Measurements from ENCODE around the gene HPF1. TPM values are rescaled to one million over a fixed set of nuclear protein-coding genes. Genes with fewer than 3 reads are reported as not detected.
A peak's percentile ranks its signal among the peaks of the same experiment; 100 is the strongest.

HPF1 gene
- total and polyA plus RNA-seq, 2 of the 13 experiments (the other 11 are each of a cell fraction or from before 2014, with no cell fraction given), result 5.1 to 14.8 TPM

DNA sequence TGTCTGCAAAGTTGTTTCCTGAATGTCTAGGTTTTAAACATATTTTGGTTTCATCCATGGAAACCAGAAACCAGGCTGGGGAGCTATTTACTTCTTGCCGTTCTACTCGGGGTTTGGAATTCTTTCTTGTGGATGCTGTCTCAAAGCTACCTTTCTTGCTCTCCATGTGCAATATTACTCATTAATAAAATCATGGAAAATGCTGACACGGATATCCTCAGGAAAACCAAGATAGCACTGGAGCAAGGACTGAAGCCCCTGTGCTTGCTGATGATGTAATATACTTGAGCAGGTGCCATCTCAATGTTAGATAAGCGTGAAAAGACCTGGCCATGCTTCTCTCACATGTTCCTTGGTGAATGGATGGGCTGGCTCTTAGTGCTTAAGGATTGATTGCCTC lies 41.5 kb upstream of the HPF1 start:
- BruUV-seq (replicated peaks), result no TSS peak
- Histone ChIP-seq H3K9me3 (ENCODE audit: low read length) (no peaks in the 10 kb centered on the region), H3K27me3 (ENCODE audit: control insufficient read depth in 1 of 2, insufficient read depth in 2 of 2, low read length in 2 of 2) (peaks cover 0 to 4% of the 10 kb centered on the region in 2 experiments; a peak in 1 of 5 replicates), H3K4me2 (ENCODE audit: low read depth, low read length) (no peak overlapping the region), H3K4me3 (replicated peaks in 1 of 3; ENCODE audit: insufficient read depth in 1 of 3, low read depth in 2 of 3, low read length in 3 of 3) (no peak overlapping the region), H3K27ac (ENCODE audit: extremely low read length, insufficient read depth, low read length) (no peak overlapping the region), H4K20me1 (ENCODE audit: insufficient read depth, low read length) (no peaks in the 10 kb centered on the region), H3K79me2 (ENCODE audit: insufficient read depth, low read length) (no peaks in the 10 kb centered on the region), H3K36me3 (replicated peaks in 1 of 2; ENCODE audit: control insufficient read depth in 1 of 2, insufficient read depth in 2 of 2, low read length in 2 of 2) (no peaks in the 10 kb centered on the region), H3K9ac (ENCODE audit: insufficient read depth, low read depth, low read length) (no peak overlapping the region), H2AFZ (ENCODE audit: low read length) (no peak overlapping the region), H3K4me1 (ENCODE audit: insufficient read depth, low read length) (no peaks in the 10 kb centered on the region)
- ATAC-seq (no peak), FAIRE-seq (no peak), DNase-seq (ENCODE audit: low spot score) (no peak)
- TF ChIP-seq MAFK (conservative IDR thresholded peaks at IDR 0.05 in 1 of 2, IDR thresholded peaks at IDR 0.05 in 1 of 2; ENCODE audit: low read length in 2 of 2), result peak in 1 of 2 experiments; percentile 53; a peak in 3 of 4 replicates
- TF ChIP-seq ZNF614 (CRISPR knock-in tag; IDR thresholded peaks at IDR 0.05; ENCODE audit: borderline replicate concordance), result no peak
- 26% methylated on average over 4 of the region's 4 CpGs for WGBS (ENCODE audit: low lambda C conversion rate)
- in situ Hi-C loops (cut with HindIII; ENCODE audit: extremely low pct_ligation_motif_present, low pct_unique_long_range_greater_than_20kb) (no loop called here), intact Hi-C loops (cut with micrococcal nuclease; ENCODE audit: unreplicated experiment) (no loop called here)
- POLR2A ChIA-PET, result no interaction called here
- CTCF ChIA-PET (ENCODE audit: low intra/inter-chr PET ratio, low total read pairs), result no interaction called here

- ATAC-seq, result no peak
Observed at GRCh38 chr4:169795585-169795984, 37.8 kb upstream of the HPF1 start.

More at GRCh38 chr4:169795585-169795984, 37.8 kb upstream of the HPF1 start:
- TF ChIP-seq CREB1 (IDR thresholded peaks at IDR 0.05), result peak; percentile 72
- TF ChIP-seq CREB1 (CRISPR knock-in tag; IDR thresholded peaks at IDR 0.05), result no peak
- TF ChIP-seq TCF7 (IDR thresholded peaks at IDR 0.05; ENCODE audit: low read depth), result no peak
- TF ChIP-seq ATF7 (IDR thresholded peaks at IDR 0.05), result peak; percentile 98
- no peak for TF ChIP-seq ATF7 (CRISPR knock-in tag; IDR thresholded peaks at IDR 0.05)
- TF ChIP-seq TEAD3 (CRISPR knock-in tag; optimal IDR thresholded peaks at IDR 0.05; ENCODE audit: borderline replicate concordance), result peak; percentile 53
- no peaks in the 10 kb centered on the region for H3K79me2 ChIP-seq (ENCODE audit: insufficient read depth, low read length)
- H3K9ac ChIP-seq (ENCODE audit: insufficient read depth, low read depth, low read length), result no peak overlapping the region
- 6% methylated on average over 4 of the region's 4 CpGs for WGBS (ENCODE audit: low lambda C conversion rate)
- intact Hi-C loops (cut with micrococcal nuclease; ENCODE audit: unreplicated experiment), result no loop called here
- in situ Hi-C loops (cut with HindIII; ENCODE audit: extremely low pct_ligation_motif_present, low pct_unique_long_range_greater_than_20kb), result no loop called here
- H3K27ac ChIP-seq (ENCODE audit: extremely low read length, insufficient read depth, low read length), result no peak overlapping the region
- H3K9me3 ChIP-seq (ENCODE audit: low read length), result no peaks in the 10 kb centered on the region
- no peak overlapping the region for H3K4me2 ChIP-seq (ENCODE audit: low read depth, low read length)
- no peak overlapping the region for H2AFZ ChIP-seq (ENCODE audit: low read length)
- FAIRE-seq (no peak), DNase-seq (ENCODE audit: low spot score) (no peak)
- peaks cover 13% of the 10 kb centered on the region for H3K4me1 ChIP-seq (ENCODE audit: insufficient read depth, low read length)
- peaks cover 0 to 5% of the 10 kb centered on the region in 2 experiments; a peak in 2 of 5 replicates for H3K27me3 ChIP-seq (ENCODE audit: control insufficient read depth in 1 of 2, insufficient read depth in 2 of 2, low read length in 2 of 2)
- ChIA-PET CTCF (ENCODE audit: low intra/inter-chr PET ratio, low total read pairs) (no interaction called here), POLR2A (no interaction called here)
- no peak overlapping the region for H3K4me3 ChIP-seq (replicated peaks in 1 of 3; ENCODE audit: insufficient read depth in 1 of 3, low read depth in 2 of 3, low read length in 3 of 3)
- BruUV-seq (replicated peaks), result no TSS peak
- no peaks in the 10 kb centered on the region for H3K36me3 ChIP-seq (replicated peaks in 1 of 2; ENCODE audit: control insufficient read depth in 1 of 2, insufficient read depth in 2 of 2, low read length in 2 of 2)
- no peaks in the 10 kb centered on the region for H4K20me1 ChIP-seq (ENCODE audit: insufficient read depth, low read length)

All from HepG2 (cell line).